ENCODE measurements around the gene MLXIP.

GRCh38 chr12:122104844-122105243 lies 26.3 kb downstream of the MLXIP start:
- TF ChIP-seq ZNF274 (IDR thresholded peaks at IDR 0.05; ENCODE audit: low read length), result no peak
- TF ChIP-seq ZNF274 (tag by site-specific recombination; IDR thresholded peaks at IDR 0.05; ENCODE audit: borderline replicate concordance), result no peak
- no peak for TF ChIP-seq CTCF (tag by site-specific recombination; IDR thresholded peaks at IDR 0.05)
- TF ChIP-seq KLF7 (tag by site-specific recombination; IDR thresholded peaks at IDR 0.05; ENCODE audit: borderline replicate concordance), result no peak
- no peak for TF ChIP-seq MEIS1 (CRISPR knock-in tag; IDR thresholded peaks at IDR 0.05; ENCODE audit: borderline replicate concordance)
- TF ChIP-seq ZNF18 (tag by site-specific recombination; IDR thresholded peaks at IDR 0.05), result no peak
- TF ChIP-seq ZNF670 (tag by site-specific recombination; IDR thresholded peaks at IDR 0.05; ENCODE audit: low read depth), result no peak
- TF ChIP-seq ZNF626 (tag by site-specific recombination; IDR thresholded peaks at IDR 0.05), result no peak
- no peak for TF ChIP-seq ZNF292 (tag by site-specific recombination; IDR thresholded peaks at IDR 0.05; ENCODE audit: borderline replicate concordance, low read depth)
- no peak for TF ChIP-seq ZNF24 (tag by site-specific recombination; IDR thresholded peaks at IDR 0.05)
- no peak for TF ChIP-seq PBX3 (CRISPR knock-in tag; IDR thresholded peaks at IDR 0.05)
- TF ChIP-seq ZNF544 (tag by site-specific recombination; IDR thresholded peaks at IDR 0.05), result no peak
- TF ChIP-seq ZNF26 (tag by site-specific recombination; IDR thresholded peaks at IDR 0.05), result no peak
- no peak for TF ChIP-seq TSHZ1 (tag by site-specific recombination; IDR thresholded peaks at IDR 0.05; ENCODE audit: borderline replicate concordance)
- TF ChIP-seq ZBTB7A (tag by site-specific recombination; IDR thresholded peaks at IDR 0.05; ENCODE audit: low read depth), result no peak

All from HEK293 (cell line).